Measurements from ENCODE around the gene PCED1B.
A peak's percentile ranks its signal among the peaks of the same experiment; 100 is the strongest.
"Not testable (repeated sequence)": the region's sequence is repeated elsewhere in the genome, so short reads cannot be mapped to it uniquely, and the experiment has no call there.

PCED1B gene

GRCh38 chr12:47091009-47091408 lies 11.6 kb downstream of the PCED1B start:
- no peak for DNase-seq

- no peak for DNase-seq
Measured at GRCh38 chr12:47094804-47095203, 15.4 kb downstream of the PCED1B start.

- no peak for DNase-seq
Measured at GRCh38 chr12:47095446-47096236, 16.2 kb downstream of the PCED1B start.

GRCh38 chr12:47097276-47097896 lies 18.0 kb downstream of the PCED1B start:
- no peak for DNase-seq

- no peak for DNase-seq
Measured at GRCh38 chr12:47098099-47098498, 18.7 kb downstream of the PCED1B start.

- DNase-seq: no peak
Measured at GRCh38 chr12:47099610-47100009, 20.2 kb downstream of the PCED1B start.

GRCh38 chr12:47100160-47100559 lies 20.7 kb downstream of the PCED1B start:
- no peak for DNase-seq

- DNase-seq: no peak
Measured at GRCh38 chr12:47102406-47102805, 23.0 kb downstream of the PCED1B start.

- DNase-seq: no peak
Measured at GRCh38 chr12:47102845-47103651, 23.6 kb downstream of the PCED1B start.

- DNase-seq: no peak
Measured at GRCh38 chr12:47105914-47106674, 26.7 kb downstream of the PCED1B start.

- DNase-seq: no peak
Measured at GRCh38 chr12:47107446-47107845, 28.0 kb downstream of the PCED1B start.

- no peak for DNase-seq
Measured at GRCh38 chr12:47107926-47108325, 28.5 kb downstream of the PCED1B start.

- no peak for DNase-seq
Measured at GRCh38 chr12:47110011-47110541, 30.7 kb downstream of the PCED1B start.

- no peak for DNase-seq
Measured at GRCh38 chr12:47110718-47111391, 31.4 kb downstream of the PCED1B start.

GRCh38 chr12:47111392-47111778 lies 32.0 kb downstream of the PCED1B start:
- peak; percentile 77 for DNase-seq

- no peak for DNase-seq
Measured at GRCh38 chr12:47111854-47112253, 32.4 kb downstream of the PCED1B start.

- no peak for DNase-seq
Measured at GRCh38 chr12:47112679-47113078, 33.3 kb downstream of the PCED1B start.

GRCh38 chr12:47114481-47114892 lies 35.1 kb downstream of the PCED1B start:
- DNase-seq: no peak

GRCh38 chr12:47117305-47117704 lies 37.9 kb downstream of the PCED1B start:
- DNase-seq: not testable (repeated sequence)

GRCh38 chr12:47120736-47121135 lies 41.3 kb downstream of the PCED1B start:
- DNase-seq: no peak

GRCh38 chr12:47121146-47121545 lies 41.7 kb downstream of the PCED1B start:
- DNase-seq: no peak

- DNase-seq: no peak
Measured at GRCh38 chr12:47122602-47123001, 43.2 kb downstream of the PCED1B start.

Measured in MV-4-11 (cell line).